ENCODE data around the gene TXNL4B.

DNA sequence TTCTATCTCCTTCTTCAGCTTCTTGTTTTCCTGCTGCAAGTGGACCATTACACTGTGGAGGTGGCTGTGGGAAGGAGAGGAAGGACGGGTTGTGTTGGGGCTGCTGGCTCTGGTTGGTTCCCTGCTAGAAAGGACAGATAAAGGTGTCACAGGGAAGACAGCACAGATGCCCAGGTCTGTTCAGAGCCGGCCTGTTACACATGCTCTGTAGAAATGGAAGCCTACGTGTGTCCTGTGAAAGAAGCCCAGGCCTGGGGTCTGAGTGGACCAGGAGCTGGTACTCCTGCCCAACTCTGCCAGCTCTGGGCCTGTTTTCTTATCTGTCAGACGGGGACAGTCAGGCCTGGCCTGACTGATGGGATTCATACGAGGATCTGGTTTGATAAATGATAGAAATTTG, 26.6 kb upstream of the TXNL4B start:
- TF ChIP-seq, protein P1, sequence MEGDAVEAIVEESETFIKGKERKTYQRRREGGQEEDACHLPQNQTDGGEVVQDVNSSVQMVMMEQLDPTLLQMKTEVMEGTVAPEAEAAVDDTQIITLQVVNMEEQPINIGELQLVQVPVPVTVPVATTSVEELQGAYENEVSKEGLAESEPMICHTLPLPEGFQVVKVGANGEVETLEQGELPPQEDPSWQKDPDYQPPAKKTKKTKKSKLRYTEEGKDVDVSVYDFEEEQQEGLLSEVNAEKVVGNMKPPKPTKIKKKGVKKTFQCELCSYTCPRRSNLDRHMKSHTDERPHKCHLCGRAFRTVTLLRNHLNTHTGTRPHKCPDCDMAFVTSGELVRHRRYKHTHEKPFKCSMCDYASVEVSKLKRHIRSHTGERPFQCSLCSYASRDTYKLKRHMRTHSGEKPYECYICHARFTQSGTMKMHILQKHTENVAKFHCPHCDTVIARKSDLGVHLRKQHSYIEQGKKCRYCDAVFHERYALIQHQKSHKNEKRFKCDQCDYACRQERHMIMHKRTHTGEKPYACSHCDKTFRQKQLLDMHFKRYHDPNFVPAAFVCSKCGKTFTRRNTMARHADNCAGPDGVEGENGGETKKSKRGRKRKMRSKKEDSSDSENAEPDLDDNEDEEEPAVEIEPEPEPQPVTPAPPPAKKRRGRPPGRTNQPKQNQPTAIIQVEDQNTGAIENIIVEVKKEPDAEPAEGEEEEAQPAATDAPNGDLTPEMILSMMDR (IDR thresholded peaks at IDR 0.05) = no peak
- TF ChIP-seq ZFX (IDR thresholded peaks at IDR 0.05; ENCODE audit: borderline replicate concordance) = no peak

All from 22Rv1 (cell line).